Pancreas (tissue), 10 donors: ENCODE results near the gene PEX14. TPM values are rescaled to one million over a fixed set of nuclear protein-coding genes. Genes with fewer than 3 reads are reported as not detected.

Source experiments
- ATAC-seq, 4 donors: fragments of 200-7000 bp; cut with Tn5 transposase; one replicate each; pipeline versions ENCODE4 v1.8.0 to v1.9.1; 2020; ENCODE audit warnings: mild to moderate bottlenecking in 4 of 4, moderate library complexity in 4 of 4
- DNase-seq, 6 donors: peaks; one replicate each; pipeline ENCODE4 v3.0.0-alpha.2; 2020
- FAIRE-seq: peaks from 2 replicates; lab custom pipeline; 2012; peaks lifted over from hg19 to GRCh38; lab: Jason Lieb, UNC
- H3K27ac ChIP-seq, 4 donors: fragments of 200-600 bp; sonication (generic); 1 replicate in 3 of 4; 2 replicates in 1 of 4; pipeline versions ENCODE4 v1.5.0 to v1.8.0; 2020
- H3K27me3 ChIP-seq, 4 donors: fragments of 200-600 bp; one replicate each; pipeline ENCODE4 v1.8.0; 2021
- H3K36me3 ChIP-seq, 3 donors: fragments of 200-600 bp; sonication (generic) in 1 of 3; one replicate each; pipeline versions ENCODE4 v1.5.0 to v1.8.0; 2020 to 2021
- H3K4me1 ChIP-seq, 3 donors: fragments of 200-600 bp; one replicate each; pipeline ENCODE4 v1.8.0; 2021
- H3K4me3 ChIP-seq, 4 donors: fragments of 200-600 bp; sonication (generic) in 2 of 4; one replicate each; pipeline versions ENCODE4 v1.5.0 to v1.8.0; 2020 to 2021
- H3K9me3 ChIP-seq, 4 donors: fragments of 200-600 bp; one replicate each; pipeline ENCODE4 v1.8.0; 2021
- WGBS, 2 donors: extraction: QIAGEN DNeasy Blood & Tissue Kit; methylation state at CpG; one replicate each; pipeline ENCODE4 v1.1.7; 2013; 5-methylcytosine and 5-hydroxymethylcytosine counted together
- intact Hi-C, 3 donors: fragments of 100-400 bp; cut with DNase I; formaldehyde crosslinking; loops; one replicate each; pipeline versions ENCODE4 v1.11.1 to v1.14.2; 2022
- polyA plus RNA-seq, 2 donors: library from polyadenylated mRNA; stranded (reverse); fragments of 200-250 nt; gene quantifications; one replicate each; pipeline ENCODE4 v1.2.3, GENCODE V29; 2013
- total RNA-seq, 6 donors: library from RNA; stranded (reverse); fragmentation: NEBNext Ultra II Directional in 4 of 6; extraction: Animal tissue kit (Norgen Biotek cat#: 25700) in 4 of 6; gene quantifications; one replicate each; pipeline versions ENCODE4 v1.2.1 to v1.2.4, GENCODE V29; 2021 to 2023
- TF ChIP-seq, protein P1 (sequence below), 4 donors: fragments of 200-600 bp; sonication (generic) in 3 of 4; IDR thresholded peaks; one replicate each; pipeline versions ENCODE4 v1.5.0 to v1.8.0; 2021; ENCODE audit warnings: antibody characterized with exemption in 4 of 4
- donor health status: healthy with polysubstance abuse.
- donor health status: DM: no; HTN: no; CAD: no; lungs with moderate emphysema.
- donor health status: DM: no; HTN: no; CAD: no.
- donor health status: control.
- donor health status: control.
- donor health status: Bipolar disorder and iron deficiency.
- donor health status: DM: yes; HTN: yes; CAD: no.
- donor health status: DM: no; HTN: no; CAD: no.
- donor health status: DM: no; HTN: no; CAD: no.
- donor health status: DM: yes; HTN: yes; CAD: no.

Gene PEX14
- total and polyA plus RNA-seq, 8 donors = 6.0 to 12.8 (median 8.2) TPM

DNA sequence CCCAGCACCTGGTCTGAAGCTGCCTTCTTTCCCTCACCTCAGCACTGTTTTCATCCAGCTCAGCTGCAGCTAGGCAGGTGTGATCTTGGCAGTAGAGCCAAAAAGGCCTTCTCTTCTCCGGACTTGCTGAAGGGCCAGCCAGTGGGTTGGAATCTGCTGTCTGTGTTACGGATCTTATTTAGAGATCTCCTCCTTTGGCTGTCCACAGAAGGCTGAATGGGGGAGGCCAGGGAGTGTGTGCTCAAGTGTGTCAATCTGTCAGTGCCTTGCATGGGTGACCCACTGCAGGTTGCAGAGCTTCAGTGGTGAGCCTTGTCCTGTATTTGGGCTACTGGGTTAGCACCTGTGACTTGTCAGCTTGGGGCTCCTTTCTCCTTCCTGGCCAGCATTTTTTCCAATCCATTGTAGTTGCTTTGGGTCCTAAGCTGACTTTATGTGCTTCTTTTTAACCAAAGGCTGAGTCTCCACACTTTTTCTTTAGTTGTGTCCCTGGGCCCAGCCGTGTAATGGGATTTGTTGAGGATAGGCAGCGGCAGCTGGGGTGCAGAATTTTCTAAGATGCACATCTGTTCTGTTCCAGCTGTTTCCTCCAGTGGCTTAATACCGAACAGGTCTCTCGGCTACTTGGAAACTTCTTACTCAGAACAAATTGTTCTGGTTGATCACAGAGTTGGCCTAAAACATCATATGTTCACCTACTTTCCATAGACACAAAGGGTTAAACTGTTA is 126.8 kb downstream of the PEX14 start:
- no peaks in the 10 kb centered on the region for H3K27me3 ChIP-seq
- FAIRE-seq = no peak
- TF ChIP-seq, protein P1, sequence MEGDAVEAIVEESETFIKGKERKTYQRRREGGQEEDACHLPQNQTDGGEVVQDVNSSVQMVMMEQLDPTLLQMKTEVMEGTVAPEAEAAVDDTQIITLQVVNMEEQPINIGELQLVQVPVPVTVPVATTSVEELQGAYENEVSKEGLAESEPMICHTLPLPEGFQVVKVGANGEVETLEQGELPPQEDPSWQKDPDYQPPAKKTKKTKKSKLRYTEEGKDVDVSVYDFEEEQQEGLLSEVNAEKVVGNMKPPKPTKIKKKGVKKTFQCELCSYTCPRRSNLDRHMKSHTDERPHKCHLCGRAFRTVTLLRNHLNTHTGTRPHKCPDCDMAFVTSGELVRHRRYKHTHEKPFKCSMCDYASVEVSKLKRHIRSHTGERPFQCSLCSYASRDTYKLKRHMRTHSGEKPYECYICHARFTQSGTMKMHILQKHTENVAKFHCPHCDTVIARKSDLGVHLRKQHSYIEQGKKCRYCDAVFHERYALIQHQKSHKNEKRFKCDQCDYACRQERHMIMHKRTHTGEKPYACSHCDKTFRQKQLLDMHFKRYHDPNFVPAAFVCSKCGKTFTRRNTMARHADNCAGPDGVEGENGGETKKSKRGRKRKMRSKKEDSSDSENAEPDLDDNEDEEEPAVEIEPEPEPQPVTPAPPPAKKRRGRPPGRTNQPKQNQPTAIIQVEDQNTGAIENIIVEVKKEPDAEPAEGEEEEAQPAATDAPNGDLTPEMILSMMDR (IDR thresholded peaks at IDR 0.05) = no peak
- no peak for DNase-seq
- no peak overlapping the region for H3K4me3 ChIP-seq
- 78 to 81% methylated on average over 6 of the region's 6 CpGs for WGBS, 2 donors
- intact Hi-C loops = no loop called here
- H3K9me3 ChIP-seq = no peaks in the 10 kb centered on the region
- H3K4me1 ChIP-seq = peaks cover 5 to 8% (median 5%) of the 10 kb centered on the region in 3 donors
- H3K36me3 ChIP-seq = no peaks in the 10 kb centered on the region
- peak in 1 of 4 donors; percentile 26 for ATAC-seq
- H3K27ac ChIP-seq = no peak overlapping the region

DNA sequence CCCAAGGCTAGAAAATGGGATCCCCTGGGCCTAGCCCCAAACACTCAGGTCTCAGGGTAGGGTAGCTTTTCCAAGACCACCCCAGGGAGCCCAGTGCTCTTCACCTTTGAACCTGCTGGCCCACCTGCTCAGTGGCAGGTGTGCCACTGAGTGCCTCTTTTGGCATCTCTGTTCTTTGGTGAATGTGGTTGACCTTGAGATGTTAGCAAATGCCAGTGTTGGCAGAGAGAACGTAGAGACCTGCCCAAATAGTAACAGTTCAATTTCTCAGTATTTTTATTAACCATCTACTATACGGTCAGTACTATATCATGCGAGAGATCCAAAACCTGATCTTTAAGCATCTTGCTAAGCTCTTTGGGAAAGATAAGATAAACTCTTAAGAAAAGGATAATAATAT is 128.2 kb downstream of the PEX14 start:
- FAIRE-seq = no peak
- intact Hi-C loops = no loop called here
- DNase-seq = no peak
- no peaks in the 10 kb centered on the region for H3K36me3 ChIP-seq
- no peak overlapping the region for H3K4me3 ChIP-seq
- no peaks in the 10 kb centered on the region for H3K27me3 ChIP-seq
- ATAC-seq = peak in 3 of 4 donors; percentile 20 to 67 (median 25)
- no peak overlapping the region for H3K27ac ChIP-seq
- no peaks in the 10 kb centered on the region for H3K9me3 ChIP-seq
- TF ChIP-seq, protein P1 (IDR thresholded peaks at IDR 0.05) = no peak
- WGBS, 2 donors = 28 to 32% methylated on average over 3 of the region's 3 CpGs
- H3K4me1 ChIP-seq = peaks cover 5 to 8% (median 5%) of the 10 kb centered on the region in 3 donors

DNA sequence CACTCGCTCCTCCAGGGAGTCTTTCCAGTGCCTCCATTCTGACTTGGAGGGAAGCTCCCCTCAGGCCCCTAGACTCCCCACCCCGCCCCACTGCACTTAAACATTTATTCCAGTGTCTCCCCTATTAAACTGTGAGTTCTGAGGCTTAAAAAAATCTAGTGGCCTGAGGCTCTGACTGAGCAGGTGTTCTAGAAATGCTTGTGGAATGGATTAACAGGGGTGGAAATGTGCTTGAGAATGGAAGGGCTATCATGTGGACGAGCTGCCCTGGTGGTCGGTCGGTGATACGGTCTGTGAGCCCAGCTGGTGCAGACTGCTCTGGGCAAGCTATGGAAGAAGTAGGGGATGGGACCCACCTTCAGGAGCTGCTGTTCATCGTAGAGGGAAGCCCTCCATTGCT is 130.2 kb downstream of the PEX14 start:
- no peak overlapping the region for H3K27ac ChIP-seq
- intact Hi-C loops = no loop called here
- H3K9me3 ChIP-seq = no peaks in the 10 kb centered on the region
- FAIRE-seq (no peak), ATAC-seq (no peak), DNase-seq (no peak)
- 96% methylated on average over 7 of the region's 7 CpGs for WGBS, 2 donors
- H3K4me3 ChIP-seq = no peak overlapping the region
- H3K36me3 ChIP-seq = no peaks in the 10 kb centered on the region
- no peaks in the 10 kb centered on the region for H3K27me3 ChIP-seq
- TF ChIP-seq, protein P1 (IDR thresholded peaks at IDR 0.05) = no peak
- H3K4me1 ChIP-seq = no peaks in the 10 kb centered on the region

DNA sequence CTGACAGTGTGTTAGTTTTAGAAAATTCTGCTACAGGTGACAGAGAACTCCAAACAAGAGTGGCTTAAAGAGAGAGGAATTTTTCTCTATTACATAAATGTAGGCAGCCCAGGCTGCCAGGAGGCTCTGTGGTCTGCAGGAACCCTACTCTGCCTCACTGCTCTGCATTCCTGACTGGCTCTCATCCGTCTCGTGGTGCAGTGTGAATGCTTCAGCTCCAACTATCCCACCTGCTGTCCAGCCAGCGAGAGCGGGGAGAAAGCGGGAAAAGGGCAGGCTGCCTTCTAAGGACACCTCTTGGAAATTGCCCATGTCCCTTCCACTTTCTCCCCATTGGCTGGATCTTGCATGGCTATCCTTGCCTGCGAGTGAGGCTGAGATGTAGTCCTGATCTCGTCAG is 131.3 kb downstream of the PEX14 start:
- no peaks in the 10 kb centered on the region for H3K27me3 ChIP-seq
- no peak for DNase-seq
- no peaks in the 10 kb centered on the region for H3K4me1 ChIP-seq
- no peaks in the 10 kb centered on the region for H3K9me3 ChIP-seq
- no peaks in the 10 kb centered on the region for H3K36me3 ChIP-seq
- ATAC-seq = no peak
- intact Hi-C loops = no loop called here
- H3K4me3 ChIP-seq = no peak overlapping the region
- TF ChIP-seq, protein P1 (IDR thresholded peaks at IDR 0.05) = no peak
- no peak overlapping the region for H3K27ac ChIP-seq
- WGBS, 2 donors = 93 to 96% methylated on average over 7 of the region's 7 CpGs
- no peak for FAIRE-seq

DNA sequence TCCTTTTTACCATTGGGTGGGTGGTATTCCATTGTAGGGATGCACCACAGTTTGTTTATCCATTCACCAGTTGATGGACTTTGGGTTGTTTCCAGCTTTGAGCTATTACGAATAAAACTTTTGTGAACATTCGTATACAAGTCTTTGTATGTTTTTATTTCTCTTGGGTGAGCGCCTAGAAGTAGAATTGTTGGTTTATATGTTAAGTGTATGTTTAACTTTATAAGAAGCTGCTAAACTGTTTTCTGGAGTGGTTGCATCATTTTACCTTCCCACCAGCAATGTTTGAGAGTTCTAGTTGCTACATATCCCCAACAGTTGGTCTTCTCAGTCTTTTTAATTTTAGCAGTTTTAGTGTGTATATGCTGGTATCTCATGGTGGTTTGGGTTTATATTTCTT is 132.5 kb downstream of the PEX14 start:
- Histone ChIP-seq H3K4me1 (no peaks in the 10 kb centered on the region), H3K4me3 (no peak overlapping the region), H3K36me3 (no peaks in the 10 kb centered on the region), H3K27ac (no peak overlapping the region), H3K27me3 (no peaks in the 10 kb centered on the region), H3K9me3 (no peaks in the 10 kb centered on the region)
- ATAC-seq (no peak), DNase-seq (no peak), FAIRE-seq (no peak)
- intact Hi-C loops = no loop called here
- TF ChIP-seq, protein P1 (IDR thresholded peaks at IDR 0.05) = no peak
- 89 to 90% methylated on average over 3 of the region's 3 CpGs for WGBS, 2 donors
